ENCODE data around the gene EME2.

DNA sequence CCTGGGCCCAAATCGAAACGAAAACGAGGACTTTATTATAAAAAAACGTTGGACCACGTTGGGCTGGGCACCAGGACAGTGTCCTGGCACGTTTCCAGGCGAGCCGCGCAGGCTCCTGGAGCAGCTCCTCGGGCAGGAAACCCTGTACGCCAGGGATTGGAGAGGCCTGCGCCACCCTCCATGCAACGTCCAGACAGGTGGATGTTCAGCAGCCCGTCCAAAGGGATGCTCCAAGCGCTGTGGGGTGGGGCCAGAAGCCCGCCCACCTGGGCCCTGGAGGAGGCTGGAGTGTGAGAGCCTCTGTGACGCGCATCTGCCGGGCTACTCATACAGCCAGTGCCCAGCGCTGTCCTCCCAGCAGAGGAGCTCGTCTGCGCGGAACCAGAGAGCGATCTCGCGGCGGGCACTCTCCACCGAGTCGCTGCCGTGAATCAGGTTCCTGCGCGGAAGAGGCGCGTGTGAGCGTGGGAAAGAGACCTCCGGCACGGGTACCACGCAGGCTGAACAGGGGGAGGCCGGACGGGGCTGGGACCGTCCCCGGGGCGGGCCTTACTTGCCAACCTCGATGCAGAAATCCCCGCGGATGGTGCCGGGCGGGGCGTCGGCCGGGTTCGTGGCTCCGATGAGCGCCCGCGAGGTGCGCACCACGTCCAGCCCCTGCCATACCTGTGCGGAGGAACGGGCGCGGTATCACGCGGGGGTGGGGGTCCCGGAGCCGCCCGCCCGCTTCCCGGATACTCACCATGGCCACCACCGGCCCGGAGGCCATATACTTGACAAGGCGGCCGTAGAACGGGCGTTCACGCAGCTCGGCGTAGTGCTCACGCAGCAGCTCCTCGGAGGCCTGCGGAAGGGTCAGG is 2.1 kb upstream of the EME2 start:
- TF ChIP-seq, protein P1, sequence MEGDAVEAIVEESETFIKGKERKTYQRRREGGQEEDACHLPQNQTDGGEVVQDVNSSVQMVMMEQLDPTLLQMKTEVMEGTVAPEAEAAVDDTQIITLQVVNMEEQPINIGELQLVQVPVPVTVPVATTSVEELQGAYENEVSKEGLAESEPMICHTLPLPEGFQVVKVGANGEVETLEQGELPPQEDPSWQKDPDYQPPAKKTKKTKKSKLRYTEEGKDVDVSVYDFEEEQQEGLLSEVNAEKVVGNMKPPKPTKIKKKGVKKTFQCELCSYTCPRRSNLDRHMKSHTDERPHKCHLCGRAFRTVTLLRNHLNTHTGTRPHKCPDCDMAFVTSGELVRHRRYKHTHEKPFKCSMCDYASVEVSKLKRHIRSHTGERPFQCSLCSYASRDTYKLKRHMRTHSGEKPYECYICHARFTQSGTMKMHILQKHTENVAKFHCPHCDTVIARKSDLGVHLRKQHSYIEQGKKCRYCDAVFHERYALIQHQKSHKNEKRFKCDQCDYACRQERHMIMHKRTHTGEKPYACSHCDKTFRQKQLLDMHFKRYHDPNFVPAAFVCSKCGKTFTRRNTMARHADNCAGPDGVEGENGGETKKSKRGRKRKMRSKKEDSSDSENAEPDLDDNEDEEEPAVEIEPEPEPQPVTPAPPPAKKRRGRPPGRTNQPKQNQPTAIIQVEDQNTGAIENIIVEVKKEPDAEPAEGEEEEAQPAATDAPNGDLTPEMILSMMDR (IDR thresholded peaks at IDR 0.05; ENCODE audit: low read depth, low read length) = no peak
- no peak for TF ChIP-seq POLR2A (IDR thresholded peaks at IDR 0.05; ENCODE audit: extremely low read depth, insufficient read length)

Data from NB4 (cell line).